Measurements from ENCODE around the gene STMP1.

The STMP1 gene

DNA sequence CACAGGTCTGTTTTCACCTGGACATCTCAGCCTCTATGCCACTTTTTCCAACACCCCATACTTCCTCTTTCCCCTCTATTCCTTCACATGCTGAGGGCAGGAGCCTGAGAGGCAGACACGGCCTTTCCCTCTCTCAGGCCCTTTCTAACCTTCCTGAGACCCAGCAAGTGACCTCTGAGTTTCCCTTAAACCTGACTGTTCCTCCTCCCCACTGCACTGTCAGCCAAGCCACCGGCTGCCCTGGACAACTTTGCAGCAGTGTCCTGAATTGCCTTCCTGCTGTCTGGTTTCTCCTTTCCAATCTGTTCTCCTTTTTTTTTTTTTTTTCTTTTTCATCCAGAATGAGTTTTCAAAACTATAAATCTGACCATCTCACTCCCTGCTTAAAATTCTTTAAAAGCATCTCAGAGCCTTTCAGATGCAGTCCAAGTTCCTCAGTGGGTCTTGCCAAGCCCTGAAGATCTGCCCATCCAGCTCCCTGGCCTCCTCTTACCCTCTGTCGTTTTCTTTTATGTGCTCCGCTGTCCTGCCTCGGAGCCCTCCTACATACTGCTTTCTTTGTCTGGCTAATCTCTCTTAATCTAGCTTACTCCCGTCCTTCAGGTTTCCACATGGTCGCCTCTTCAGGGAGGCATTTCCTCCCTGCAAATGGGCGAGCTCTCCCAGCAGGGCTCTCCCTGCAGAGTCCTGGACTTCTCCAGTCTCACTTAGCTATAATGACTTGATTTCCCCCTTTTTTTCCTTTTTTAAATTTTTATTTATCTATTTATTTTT lies 35.1 kb downstream of the STMP1 start:
- TF ChIP-seq, protein P1, sequence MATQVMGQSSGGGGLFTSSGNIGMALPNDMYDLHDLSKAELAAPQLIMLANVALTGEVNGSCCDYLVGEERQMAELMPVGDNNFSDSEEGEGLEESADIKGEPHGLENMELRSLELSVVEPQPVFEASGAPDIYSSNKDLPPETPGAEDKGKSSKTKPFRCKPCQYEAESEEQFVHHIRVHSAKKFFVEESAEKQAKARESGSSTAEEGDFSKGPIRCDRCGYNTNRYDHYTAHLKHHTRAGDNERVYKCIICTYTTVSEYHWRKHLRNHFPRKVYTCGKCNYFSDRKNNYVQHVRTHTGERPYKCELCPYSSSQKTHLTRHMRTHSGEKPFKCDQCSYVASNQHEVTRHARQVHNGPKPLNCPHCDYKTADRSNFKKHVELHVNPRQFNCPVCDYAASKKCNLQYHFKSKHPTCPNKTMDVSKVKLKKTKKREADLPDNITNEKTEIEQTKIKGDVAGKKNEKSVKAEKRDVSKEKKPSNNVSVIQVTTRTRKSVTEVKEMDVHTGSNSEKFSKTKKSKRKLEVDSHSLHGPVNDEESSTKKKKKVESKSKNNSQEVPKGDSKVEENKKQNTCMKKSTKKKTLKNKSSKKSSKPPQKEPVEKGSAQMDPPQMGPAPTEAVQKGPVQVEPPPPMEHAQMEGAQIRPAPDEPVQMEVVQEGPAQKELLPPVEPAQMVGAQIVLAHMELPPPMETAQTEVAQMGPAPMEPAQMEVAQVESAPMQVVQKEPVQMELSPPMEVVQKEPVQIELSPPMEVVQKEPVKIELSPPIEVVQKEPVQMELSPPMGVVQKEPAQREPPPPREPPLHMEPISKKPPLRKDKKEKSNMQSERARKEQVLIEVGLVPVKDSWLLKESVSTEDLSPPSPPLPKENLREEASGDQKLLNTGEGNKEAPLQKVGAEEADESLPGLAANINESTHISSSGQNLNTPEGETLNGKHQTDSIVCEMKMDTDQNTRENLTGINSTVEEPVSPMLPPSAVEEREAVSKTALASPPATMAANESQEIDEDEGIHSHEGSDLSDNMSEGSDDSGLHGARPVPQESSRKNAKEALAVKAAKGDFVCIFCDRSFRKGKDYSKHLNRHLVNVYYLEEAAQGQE (IDR thresholded peaks at IDR 0.05; ENCODE audit: insufficient read depth in 1 of 2, low read depth in 2 of 2, low read length in 2 of 2) = no peak
- no peak for TF ChIP-seq SIN3A (IDR thresholded peaks at IDR 0.05; ENCODE audit: borderline replicate concordance, insufficient read depth, low read length)
- no peak for TF ChIP-seq FOXP2 (optimal IDR thresholded peaks at IDR 0.05; ENCODE audit: borderline replicate concordance, extremely low read depth, extremely low read length, insufficient read depth)
- no peak for TF ChIP-seq POLR2AphosphoS5 (IDR thresholded peaks at IDR 0.05; ENCODE audit: low read depth, low read length)
- TF ChIP-seq TAF1 (IDR thresholded peaks at IDR 0.05; ENCODE audit: borderline replicate concordance, insufficient read depth, low read length) = no peak

DNA sequence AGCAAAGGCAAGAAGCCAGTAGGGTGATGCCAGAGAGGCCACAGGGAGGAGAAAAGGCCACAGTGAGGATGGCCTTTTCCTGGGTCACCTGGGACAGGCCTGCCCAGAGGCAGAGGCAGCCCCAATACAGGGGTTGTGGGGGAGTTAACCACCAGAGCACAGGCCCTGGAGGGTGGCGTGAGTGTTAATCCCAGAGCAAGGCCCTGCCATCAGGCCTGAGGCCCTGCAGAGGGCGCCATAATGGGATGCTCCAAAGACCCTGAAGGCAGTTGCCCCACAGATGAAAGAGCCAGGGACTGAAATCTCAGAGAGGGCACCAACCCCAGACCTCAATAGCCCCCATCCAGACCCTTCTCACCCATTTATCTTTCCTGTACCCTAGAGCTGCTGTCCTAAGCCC lies 41.8 kb downstream of the STMP1 start:
- TF ChIP-seq TAF1 (IDR thresholded peaks at IDR 0.05; ENCODE audit: borderline replicate concordance, insufficient read depth, low read length) = no peak
- no peak for TF ChIP-seq SIN3A (IDR thresholded peaks at IDR 0.05; ENCODE audit: borderline replicate concordance, insufficient read depth, low read length)
- TF ChIP-seq POLR2AphosphoS5 (IDR thresholded peaks at IDR 0.05; ENCODE audit: low read depth, low read length) = no peak
- TF ChIP-seq, protein P1 (IDR thresholded peaks at IDR 0.05; ENCODE audit: insufficient read depth in 1 of 2, low read depth in 2 of 2, low read length in 2 of 2) = no peak
- TF ChIP-seq FOXP2 (optimal IDR thresholded peaks at IDR 0.05; ENCODE audit: borderline replicate concordance, extremely low read depth, extremely low read length, insufficient read depth) = no peak

DNA sequence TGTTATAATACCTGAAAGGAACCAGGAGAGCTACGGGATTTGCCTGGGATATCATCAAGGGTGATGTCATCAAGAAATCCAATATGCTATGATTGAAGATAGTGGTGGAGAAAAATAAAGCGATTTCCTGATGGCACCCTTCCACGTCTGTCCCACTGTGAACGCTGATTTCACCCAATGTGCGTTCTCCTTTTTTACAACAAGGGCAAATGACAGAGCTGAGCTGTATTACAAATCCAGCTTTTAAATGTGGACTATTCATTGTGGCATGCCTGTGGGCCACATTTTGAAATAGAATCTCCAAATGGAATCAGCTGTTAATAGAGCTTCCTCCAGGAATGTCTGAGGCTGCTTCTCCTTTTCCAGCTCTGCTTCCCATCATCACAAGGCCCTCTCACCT lies 42.4 kb downstream of the STMP1 start:
- TF ChIP-seq FOXP2 (optimal IDR thresholded peaks at IDR 0.05; ENCODE audit: borderline replicate concordance, extremely low read depth, extremely low read length, insufficient read depth) = no peak
- no peak for TF ChIP-seq SIN3A (IDR thresholded peaks at IDR 0.05; ENCODE audit: borderline replicate concordance, insufficient read depth, low read length)
- TF ChIP-seq POLR2AphosphoS5 (IDR thresholded peaks at IDR 0.05; ENCODE audit: low read depth, low read length) = no peak
- TF ChIP-seq, protein P1 (IDR thresholded peaks at IDR 0.05; ENCODE audit: insufficient read depth in 1 of 2, low read depth in 2 of 2, low read length in 2 of 2) = no peak
- TF ChIP-seq TAF1 (IDR thresholded peaks at IDR 0.05; ENCODE audit: borderline replicate concordance, insufficient read depth, low read length) = no peak

DNA sequence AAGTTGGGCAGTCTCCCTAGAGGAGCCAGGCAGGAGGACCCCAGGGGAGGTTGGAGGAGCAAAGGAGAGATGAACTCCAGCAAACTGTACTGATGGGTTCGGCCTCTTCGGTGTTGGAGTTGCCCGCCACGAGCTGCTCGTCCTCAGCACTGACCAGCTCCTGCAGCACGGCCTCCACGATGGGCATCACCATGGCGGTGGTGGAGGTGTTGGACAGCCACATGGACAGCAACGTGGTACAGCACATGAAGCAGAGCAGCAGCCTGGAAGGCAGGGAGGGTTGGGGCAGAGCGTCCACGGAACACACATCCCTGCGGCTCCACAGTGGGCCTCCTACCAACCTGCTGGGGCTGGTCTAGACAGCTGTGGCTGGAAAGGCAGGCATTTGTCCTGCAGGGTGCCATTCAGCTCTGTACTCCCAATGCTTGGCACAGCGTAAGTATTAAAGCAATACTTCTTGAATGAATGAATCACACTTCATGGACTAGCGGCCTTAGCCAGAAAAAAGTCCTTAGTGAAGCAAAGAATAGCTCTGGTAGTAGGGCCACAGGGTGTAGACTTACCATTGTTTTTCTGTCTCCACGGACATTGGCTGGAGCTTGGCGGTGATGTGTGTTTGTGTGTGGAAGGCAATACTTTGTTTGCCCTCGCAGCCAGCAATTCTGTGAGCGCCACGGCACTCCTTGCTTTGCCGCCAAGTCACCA lies 43.9 kb downstream of the STMP1 start:
- TF ChIP-seq TAF1 (IDR thresholded peaks at IDR 0.05; ENCODE audit: borderline replicate concordance, insufficient read depth, low read length) (no peak), POLR2AphosphoS5 (IDR thresholded peaks at IDR 0.05; ENCODE audit: low read depth, low read length) (no peak), SIN3A (IDR thresholded peaks at IDR 0.05; ENCODE audit: borderline replicate concordance, insufficient read depth, low read length) (no peak), FOXP2 (optimal IDR thresholded peaks at IDR 0.05; ENCODE audit: borderline replicate concordance, extremely low read depth, extremely low read length, insufficient read depth) (no peak)
- TF ChIP-seq, protein P1 (IDR thresholded peaks at IDR 0.05; ENCODE audit: insufficient read depth in 1 of 2, low read depth in 2 of 2, low read length in 2 of 2) = no peak

Measured in PFSK-1 (cell line).